HCT116 (cell line): ENCODE data around the gene GRIN2A. TPM values are rescaled to one million over a fixed set of nuclear protein-coding genes. Genes with fewer than 3 reads are reported as not detected.

Source experiments
- ATAC-seq: fragments of 200-7000 bp; cut with Tn5 transposase; 2 replicates; pipeline ENCODE4 v1.9.1; 2020; ENCODE audit warnings: mild to moderate bottlenecking, moderate library complexity
- BruUV-seq: library from RNA; stranded (reverse); fragments of 400-500 nt; replicated peaks from 2 replicates; lab custom pipeline; 2021; lab: Mats Ljungman, UMichigan
- CTCF ChIA-PET: fragments of 300-600 bp; sonication (Branson Sonifier 250); formaldehyde crosslinking; loops from one replicate; lab custom pipeline; 2021; ENCODE audit warnings: antibody characterized with exemption; lab: Charles Lee
- POLR2A ChIA-PET: fragments of 300-600, 350-600 bp; sonication (Branson Sonifier 250); formaldehyde crosslinking; loops from one replicate; lab custom pipeline; 2021; ENCODE audit warnings: antibody characterized with exemption; lab: Charles Lee
- RAD21 ChIA-PET, 2 experiments: fragments of 300-600 bp; sonication (Branson Sonifier 250); formaldehyde crosslinking; loops; one replicate each; lab custom pipeline; 2023; ENCODE audit warnings: low total read pairs in 2 of 2; ENCODE audit not compliant: uncharacterized antibody in 2 of 2, unreplicated experiment in 2 of 2, low non-redundant PET in 1 of 2; lab: Charles Lee
- DNase-seq: peaks from one replicate; pipeline ENCODE4 v3.0.0-alpha.2; 2010; ENCODE audit warnings: low read depth, low spot score
- H2AFZ ChIP-seq: fragments of 200-600 bp; shearing (Covaris generic), sonication (generic); 2 replicates; pipeline ENCODE4 v1.6.1; 2017; ENCODE audit warnings: low read depth, mixed run types, mixed read lengths, antibody characterized with exemption, low read length; ENCODE audit not compliant: poor library complexity, severe bottlenecking
- H3K27ac ChIP-seq: 2 replicates; pipeline ENCODE4 v1.5.1; 2012; ENCODE audit warnings: low read depth, low read length
- H3K27me3 ChIP-seq: fragments of 200-600 bp; sonication (generic); 2 replicates; pipeline ENCODE4 v1.6.1; 2016; ENCODE audit warnings: mixed run types, low read length, mixed read lengths; ENCODE audit not compliant: insufficient read depth
- H3K36me3 ChIP-seq, 2 experiments: fragments of 200-500 bp in 1 of 2; fragments of 200-600 bp in 1 of 2; sonication (Bioruptor generic) in 1 of 2; sonication (generic) in 1 of 2; 2 replicates each; pipeline versions ENCODE4 v1.5.1 to v1.6.1; 2014 to 2016; ENCODE audit warnings: low read length in 2 of 2, inconsistent platforms in 1 of 2, mixed read lengths in 1 of 2, mixed run types in 1 of 2; ENCODE audit not compliant: insufficient read depth in 2 of 2, control insufficient read depth in 1 of 2
- H3K4me1 ChIP-seq, 2 experiments: fragments of 200-600 bp in 1 of 2; sonication (generic) in 1 of 2; 2 replicates each; pipeline versions ENCODE4 v1.5.1 to v1.6.1; 2012 to 2017; ENCODE audit warnings: low read length in 2 of 2, inconsistent platforms in 1 of 2, mild to moderate bottlenecking in 1 of 2, mixed read lengths in 1 of 2, mixed run types in 1 of 2, moderate library complexity in 1 of 2; ENCODE audit not compliant: insufficient read depth in 2 of 2, control insufficient read depth in 1 of 2
- H3K4me2 ChIP-seq: fragments of 200-600 bp; sonication (generic); 2 replicates; pipeline ENCODE4 v1.6.1; 2017; ENCODE audit warnings: mixed run types, low read length, mixed read lengths
- H3K4me3 ChIP-seq, 2 experiments: fragments of 200-600 bp in 1 of 2; sonication (generic) in 1 of 2; replicated peaks in 1 of 2; 2 replicates each; pipeline ENCODE4 v1.5.1; 2011 to 2016; ENCODE audit warnings: low read length in 2 of 2, control low read depth in 1 of 2, low read depth in 1 of 2, mild to moderate bottlenecking in 1 of 2, mixed read lengths in 1 of 2, mixed run types in 1 of 2
- H3K79me2 ChIP-seq: fragments of 200-600 bp; sonication (generic); 2 replicates; pipeline ENCODE4 v1.6.1; 2017; ENCODE audit warnings: mild to moderate bottlenecking, mixed run types, low read length, moderate library complexity, mixed read lengths; ENCODE audit not compliant: insufficient read depth
- H3K9ac ChIP-seq: fragments of 200-600 bp; sonication (generic); 2 replicates; pipeline ENCODE4 v1.6.1; 2016; ENCODE audit warnings: low read length, mixed read lengths
- H3K9me2 ChIP-seq: fragments of 200-600 bp; sonication (generic), shearing (Covaris generic); 2 replicates; pipeline ENCODE4 v1.6.1; 2017; ENCODE audit warnings: mixed run types, mild to moderate bottlenecking, moderate library complexity; ENCODE audit not compliant: insufficient read depth
- H3K9me3 ChIP-seq, 2 experiments: fragments of 200-500 bp in 1 of 2; fragments of 200-600 bp in 1 of 2; sonication (Bioruptor generic) in 1 of 2; sonication (generic) in 1 of 2; 2 replicates each; pipeline ENCODE4 v1.6.1; 2014 to 2017; ENCODE audit warnings: low read length in 2 of 2, mixed read lengths in 2 of 2, inconsistent platforms in 1 of 2, low read depth in 1 of 2, mild to moderate bottlenecking in 1 of 2, mixed run types in 1 of 2, moderate library complexity in 1 of 2; ENCODE audit not compliant: control insufficient read depth in 1 of 2, insufficient read depth in 1 of 2
- H4K20me1 ChIP-seq: fragments of 200-600 bp; sonication (generic), shearing (Covaris generic); 2 replicates; pipeline ENCODE4 v1.6.1; 2017; ENCODE audit warnings: mixed run types, mild to moderate bottlenecking, moderate library complexity; ENCODE audit not compliant: insufficient read depth
- ATF3 ChIP-seq: IDR thresholded peaks from 2 replicates; pipeline ENCODE4 v1.6.1; 2012
- CBX3 ChIP-seq: IDR thresholded peaks from 2 replicates; pipeline ENCODE4 v1.6.1; 2012; ENCODE audit warnings: low read depth
- CTCF ChIP-seq, 3 experiments: fragments of 200-600 bp in 1 of 3; sonication (generic) in 1 of 3; IDR thresholded peaks in 2 of 3; conservative IDR thresholded peaks in 1 of 3; 2 replicates each; pipeline ENCODE4 v1.5.1; 2012 to 2017; ENCODE audit warnings: low read depth in 2 of 3, low read length in 2 of 3, antibody characterized with exemption in 1 of 3, borderline replicate concordance in 1 of 3, control low read depth in 1 of 3, mild to moderate bottlenecking in 1 of 3, mixed read lengths in 1 of 3, mixed run types in 1 of 3, moderate library complexity in 1 of 3; ENCODE audit not compliant: insufficient read depth in 1 of 3
- EGR1 ChIP-seq: IDR thresholded peaks from 2 replicates; pipeline ENCODE4 v1.6.1; 2012; ENCODE audit warnings: low read depth
- EZH2phosphoT487 ChIP-seq: fragments of 200-600 bp; IDR thresholded peaks from 2 replicates; pipeline ENCODE4 v1.6.1; 2018; ENCODE audit warnings: antibody characterized with exemption, borderline replicate concordance
- POLR2A ChIP-seq: IDR thresholded peaks from 2 replicates; pipeline ENCODE4 v1.7.0; 2011; ENCODE audit warnings: borderline replicate concordance; ENCODE audit not compliant: insufficient read depth, insufficient read length; ENCODE audit errors: extremely low read depth
- RAD21 ChIP-seq: IDR thresholded peaks from 2 replicates; pipeline ENCODE4 v1.6.1; 2012; ENCODE audit warnings: low read depth, mild to moderate bottlenecking
- REST ChIP-seq: IDR thresholded peaks from 2 replicates; pipeline ENCODE4 v1.6.1; 2012; ENCODE audit warnings: low read depth
- SIN3A ChIP-seq: IDR thresholded peaks from 2 replicates; pipeline ENCODE4 v1.6.1; 2012; ENCODE audit warnings: low read depth
- SP1 ChIP-seq: IDR thresholded peaks from 2 replicates; pipeline ENCODE4 v1.6.1; 2012; ENCODE audit warnings: low read depth
- SRF ChIP-seq: IDR thresholded peaks from 2 replicates; pipeline ENCODE4 v1.6.1; 2012; ENCODE audit warnings: low read depth
- TCF7L2 ChIP-seq: IDR thresholded peaks from 2 replicates; pipeline ENCODE4 v1.7.0; 2011; ENCODE audit warnings: borderline replicate concordance, inconsistent platforms; ENCODE audit not compliant: insufficient read depth, insufficient read length; ENCODE audit errors: extremely low read depth
- YY1 ChIP-seq: IDR thresholded peaks from 2 replicates; pipeline ENCODE4 v1.6.1; 2011; ENCODE audit warnings: low read length, low read depth, moderate library complexity, mild to moderate bottlenecking; ENCODE audit not compliant: insufficient replicate concordance; ENCODE audit errors: extremely low read depth
- ZNF274 ChIP-seq: fragments of 200-500 bp; sonication (Bioruptor generic); IDR thresholded peaks from 2 replicates; pipeline ENCODE4 v1.6.1; 2014; ENCODE audit warnings: mild to moderate bottlenecking, low read depth, low read length, inconsistent platforms
- intact Hi-C: fragments of 100-400 bp; cut with micrococcal nuclease; formaldehyde crosslinking; loops from 2 replicates; pipeline ENCODE4 v1.10.0; 2022
- total RNA-seq: library from RNA; stranded (reverse); gene quantifications from one replicate; pipeline ENCODE4 v1.2.1, GENCODE V29; 2021; ENCODE audit not compliant: unreplicated experiment

Gene GRIN2A
- total RNA-seq, 1 experiment from 2014 or later, result 0.02 TPM

- no peaks in the 10 kb centered on the region for H4K20me1 ChIP-seq
- H3K4me2 ChIP-seq, result no peak overlapping the region
- H2AFZ ChIP-seq, result no peak overlapping the region
- TF ChIP-seq CBX3 (no peak), EGR1 (no peak), SRF (no peak)
- peaks cover 24% of the 10 kb centered on the region for H3K27me3 ChIP-seq
- H3K36me3 ChIP-seq, result no peaks in the 10 kb centered on the region
- POLR2A ChIA-PET, result no interaction called here
- BruUV-seq, result no TSS peak
- H3K4me3 ChIP-seq, result no peak overlapping the region
- intact Hi-C loops, result no loop called here
- no peaks in the 10 kb centered on the region for H3K4me1 ChIP-seq
- DNase-seq (no peak), ATAC-seq (no peak)
- H3K9me3 ChIP-seq, result no peaks in the 10 kb centered on the region
- H3K79me2 ChIP-seq, result no peaks in the 10 kb centered on the region
- no peaks in the 10 kb centered on the region for H3K9me2 ChIP-seq
- CTCF ChIA-PET, result no interaction called here
- RAD21 ChIA-PET, result no interaction called here
- H3K9ac ChIP-seq, result no peak overlapping the region
- no peak overlapping the region for H3K27ac ChIP-seq
Observed at GRCh38 chr16:10103118-10103517, 79.1 kb downstream of the GRIN2A start.

GRCh38 chr16:10100829-10101228, 81.4 kb downstream of the GRIN2A start:
- TF ChIP-seq YY1 (no peak), RAD21 (no peak), EZH2phosphoT487 (no peak), REST (no peak), TCF7L2 (no peak), SIN3A (no peak), CTCF (IDR thresholded peaks at IDR 0.05 in 2 of 3, conservative IDR thresholded peaks at IDR 0.05 in 1 of 3; ENCODE audit: borderline replicate concordance in 1 of 3, insufficient read depth in 1 of 3, low read depth in 2 of 3, low read length in 2 of 3) (no peak), SP1 (no peak), ATF3 (no peak), POLR2A (no peak), CBX3 (no peak), ZNF274 (no peak)
- no TSS peak for BruUV-seq
- RAD21 ChIA-PET, result no interaction called here
- Histone ChIP-seq H3K4me2 (no peak overlapping the region), H3K9me3 (no peaks in the 10 kb centered on the region), H3K27ac (no peak overlapping the region), H4K20me1 (no peaks in the 10 kb centered on the region), H3K36me3 (no peaks in the 10 kb centered on the region), H3K27me3 (peaks cover 24% of the 10 kb centered on the region), H3K9me2 (no peaks in the 10 kb centered on the region), H2AFZ (no peak overlapping the region), H3K79me2 (no peaks in the 10 kb centered on the region), H3K9ac (no peak overlapping the region), H3K4me1 (no peaks in the 10 kb centered on the region), H3K4me3 (no peak overlapping the region)
- intact Hi-C loops, result no loop called here
- CTCF ChIA-PET, result no interaction called here
- DNase-seq (no peak), ATAC-seq (no peak)
- POLR2A ChIA-PET, result no interaction called here
